ENCODE results near the gene ITGB2.

The ITGB2 gene

GRCh38 chr21:44920694-44921604, at the start of gene ITGB2:
TSS of gene ITGB2 (minus strand) at chr21:44920899. CDS start at chr21:44910782, 10,117 bp downstream.
- DNase-seq, result no peak

GRCh38 chr21:44969931-44970755, 49.4 kb upstream of the ITGB2 start:
- no peak for DNase-seq

GRCh38 chr21:44969066-44969670, 48.5 kb upstream of the ITGB2 start:
- no peak for DNase-seq

GRCh38 chr21:44967082-44968047, 46.7 kb upstream of the ITGB2 start:
- no peak for DNase-seq

- DNase-seq, result no peak
Observed at GRCh38 chr21:44966135-44967081, 45.7 kb upstream of the ITGB2 start.

- no peak for DNase-seq
Observed at GRCh38 chr21:44965251-44966022, 44.7 kb upstream of the ITGB2 start.

GRCh38 chr21:44964381-44964780, 43.7 kb upstream of the ITGB2 start:
- DNase-seq, result no peak

GRCh38 chr21:44962403-44962966, 41.8 kb upstream of the ITGB2 start:
- no peak for DNase-seq

GRCh38 chr21:44960141-44961092, 39.7 kb upstream of the ITGB2 start:
- no peak for DNase-seq

- DNase-seq, result no peak
Observed at GRCh38 chr21:44959376-44960091, 38.8 kb upstream of the ITGB2 start.

- DNase-seq, result no peak
Observed at GRCh38 chr21:44958471-44959191, 37.9 kb upstream of the ITGB2 start.

- no peak for DNase-seq
Observed at GRCh38 chr21:44957901-44958451, 37.3 kb upstream of the ITGB2 start.

GRCh38 chr21:44957047-44957831, 36.5 kb upstream of the ITGB2 start:
- DNase-seq, result no peak

- no peak for DNase-seq
Observed at GRCh38 chr21:44956356-44957046, 35.8 kb upstream of the ITGB2 start.

GRCh38 chr21:44955798-44956175, 35.1 kb upstream of the ITGB2 start:
- DNase-seq, result no peak

All from NCI-H1092 treated with DMSO at 0.1 percent for 48 hours (cell line).